Measurements from ENCODE around the gene FAT4. TPM values are rescaled to one million over a fixed set of nuclear protein-coding genes. Genes with fewer than 3 reads are reported as not detected.

The FAT4 gene
- total RNA-seq = under 1 TPM; 0.03 to 0.06 TPM

- POLR2A ChIA-PET = no interaction called here
- Mint-ChIP-seq H3K4me1 (peaks cover 18% of the 10 kb centered on the region), H3K9me3 (no peaks in the 10 kb centered on the region), H3K27me3 (peaks cover 48% of the 10 kb centered on the region), H3K4me3 (peak within 1 kb of the TSS; percentile 83), H3K36me3 (no peaks in the 10 kb centered on the region), H3K27ac (no peak within 1 kb of the TSS)
- peak; percentile 50 for DNase-seq
- ATAC-seq (ENCODE audit: low read depth) = peak; percentile 72
Observed at GRCh38 chr4:125314676-125315575, at the start of gene FAT4. FAT4 (plus strand) TSS chr4:125314955; CDS start chr4:125316412, 1,457 bp downstream.

GRCh38 chr4:125265846-125266245 is 48.9 kb upstream of the FAT4 start:
- no peak for ATAC-seq (ENCODE audit: low read depth)
- Mint-ChIP-seq H3K4me1 (no peaks in the 10 kb centered on the region), H3K27me3 (no peaks in the 10 kb centered on the region), H3K27ac (no peak overlapping the region), H3K9me3 (no peaks in the 10 kb centered on the region), H3K4me3 (no peak overlapping the region), H3K36me3 (no peaks in the 10 kb centered on the region)
- DNase-seq = no peak
- POLR2A ChIA-PET = no interaction called here

GRCh38 chr4:125266901-125267604 is 47.7 kb upstream of the FAT4 start:
- Mint-ChIP-seq H3K27me3 (no peaks in the 10 kb centered on the region), H3K4me1 (no peaks in the 10 kb centered on the region), H3K27ac (no peak overlapping the region), H3K36me3 (no peaks in the 10 kb centered on the region), H3K4me3 (no peak overlapping the region), H3K9me3 (no peaks in the 10 kb centered on the region)
- POLR2A ChIA-PET = no interaction called here
- no peak for ATAC-seq (ENCODE audit: low read depth)
- no peak for DNase-seq

GRCh38 chr4:125267630-125268029 is 47.1 kb upstream of the FAT4 start:
- Mint-ChIP-seq H3K4me1 (no peaks in the 10 kb centered on the region), H3K4me3 (no peak overlapping the region), H3K27ac (no peak overlapping the region), H3K27me3 (no peaks in the 10 kb centered on the region), H3K9me3 (no peaks in the 10 kb centered on the region), H3K36me3 (no peaks in the 10 kb centered on the region)
- POLR2A ChIA-PET = no interaction called here
- no peak for DNase-seq
- no peak for ATAC-seq (ENCODE audit: low read depth)

GRCh38 chr4:125268068-125268755 is 46.5 kb upstream of the FAT4 start:
- no peak for DNase-seq
- no peak overlapping the region for H3K4me3 Mint-ChIP-seq
- H3K9me3 Mint-ChIP-seq = no peaks in the 10 kb centered on the region
- no peaks in the 10 kb centered on the region for H3K27me3 Mint-ChIP-seq
- H3K36me3 Mint-ChIP-seq = no peaks in the 10 kb centered on the region
- no peaks in the 10 kb centered on the region for H3K4me1 Mint-ChIP-seq
- H3K27ac Mint-ChIP-seq = no peak overlapping the region
- no peak for ATAC-seq (ENCODE audit: low read depth)
- POLR2A ChIA-PET = no interaction called here

- H3K27me3 Mint-ChIP-seq = no peaks in the 10 kb centered on the region
- no peaks in the 10 kb centered on the region for H3K4me1 Mint-ChIP-seq
- ATAC-seq (ENCODE audit: low read depth) (no peak), DNase-seq (no peak)
- no peak overlapping the region for H3K4me3 Mint-ChIP-seq
- no peaks in the 10 kb centered on the region for H3K9me3 Mint-ChIP-seq
- no peak overlapping the region for H3K27ac Mint-ChIP-seq
- POLR2A ChIA-PET = no interaction called here
- no peaks in the 10 kb centered on the region for H3K36me3 Mint-ChIP-seq
Observed at GRCh38 chr4:125276811-125277210, 37.9 kb upstream of the FAT4 start.

- POLR2A ChIA-PET = no interaction called here
- H3K4me3 Mint-ChIP-seq = no peak overlapping the region
- ATAC-seq (ENCODE audit: low read depth) = no peak
- H3K27me3 Mint-ChIP-seq = no peaks in the 10 kb centered on the region
- H3K4me1 Mint-ChIP-seq = no peaks in the 10 kb centered on the region
- DNase-seq = no peak
- H3K9me3 Mint-ChIP-seq = no peaks in the 10 kb centered on the region
- H3K36me3 Mint-ChIP-seq = no peaks in the 10 kb centered on the region
- no peak overlapping the region for H3K27ac Mint-ChIP-seq
Observed at GRCh38 chr4:125277790-125278189, 37.0 kb upstream of the FAT4 start.

GRCh38 chr4:125280892-125281403 is 33.8 kb upstream of the FAT4 start:
- no peak overlapping the region for H3K27ac Mint-ChIP-seq

GRCh38 chr4:125283707-125284279 is 31.0 kb upstream of the FAT4 start:
- H3K27me3 Mint-ChIP-seq = no peaks in the 10 kb centered on the region
- no peak overlapping the region for H3K27ac Mint-ChIP-seq
- no peaks in the 10 kb centered on the region for H3K36me3 Mint-ChIP-seq
- H3K4me1 Mint-ChIP-seq = no peaks in the 10 kb centered on the region
- no peak overlapping the region for H3K4me3 Mint-ChIP-seq
- DNase-seq (no peak), ATAC-seq (ENCODE audit: low read depth) (no peak)
- H3K9me3 Mint-ChIP-seq = no peaks in the 10 kb centered on the region
- POLR2A ChIA-PET = no interaction called here

More at GRCh38 chr4:125280892-125281403, 33.8 kb upstream of the FAT4 start:
- Mint-ChIP-seq H3K9me3 (no peaks in the 10 kb centered on the region), H3K36me3 (no peaks in the 10 kb centered on the region), H3K27me3 (no peaks in the 10 kb centered on the region), H3K4me1 (no peaks in the 10 kb centered on the region), H3K4me3 (no peak overlapping the region)
- DNase-seq (no peak), ATAC-seq (ENCODE audit: low read depth) (no peak)
- POLR2A ChIA-PET = no interaction called here

- Mint-ChIP-seq H3K4me3 (no peak overlapping the region), H3K9me3 (peaks cover 1% of the 10 kb centered on the region), H3K4me1 (no peaks in the 10 kb centered on the region), H3K27ac (no peak overlapping the region), H3K27me3 (no peaks in the 10 kb centered on the region), H3K36me3 (no peaks in the 10 kb centered on the region)
- POLR2A ChIA-PET = no interaction called here
- DNase-seq (no peak), ATAC-seq (ENCODE audit: low read depth) (no peak)
Observed at GRCh38 chr4:125297116-125297515, 17.6 kb upstream of the FAT4 start.

GRCh38 chr4:125303058-125303457 is 11.7 kb upstream of the FAT4 start:
- ATAC-seq (ENCODE audit: low read depth) (no peak), DNase-seq (no peak)
- H3K4me1 Mint-ChIP-seq = no peaks in the 10 kb centered on the region
- H3K36me3 Mint-ChIP-seq = no peaks in the 10 kb centered on the region
- no peaks in the 10 kb centered on the region for H3K9me3 Mint-ChIP-seq
- H3K27ac Mint-ChIP-seq = no peak overlapping the region
- H3K4me3 Mint-ChIP-seq = no peak overlapping the region
- no peaks in the 10 kb centered on the region for H3K27me3 Mint-ChIP-seq
- POLR2A ChIA-PET = no interaction called here

GRCh38 chr4:125303821-125304220 is 10.9 kb upstream of the FAT4 start:
- DNase-seq (no peak), ATAC-seq (ENCODE audit: low read depth) (no peak)
- no peak overlapping the region for H3K4me3 Mint-ChIP-seq
- H3K4me1 Mint-ChIP-seq = no peaks in the 10 kb centered on the region
- no peaks in the 10 kb centered on the region for H3K27me3 Mint-ChIP-seq
- no peak overlapping the region for H3K27ac Mint-ChIP-seq
- H3K36me3 Mint-ChIP-seq = no peaks in the 10 kb centered on the region
- POLR2A ChIA-PET = no interaction called here
- no peaks in the 10 kb centered on the region for H3K9me3 Mint-ChIP-seq

- Mint-ChIP-seq H3K27ac (no peak overlapping the region), H3K4me3 (no peak overlapping the region), H3K36me3 (no peaks in the 10 kb centered on the region), H3K4me1 (no peaks in the 10 kb centered on the region), H3K9me3 (no peaks in the 10 kb centered on the region), H3K27me3 (no peaks in the 10 kb centered on the region)
- POLR2A ChIA-PET = no interaction called here
- no peak for DNase-seq
- ATAC-seq (ENCODE audit: low read depth) = no peak
Observed at GRCh38 chr4:125306112-125306511, 8.6 kb upstream of the FAT4 start.
